Measurements from ENCODE around the gene TACC2.

GRCh38 chr10:122290334-122290733, 301.4 kb downstream of the TACC2 start:
- TF ChIP-seq CTCF (IDR thresholded peaks at IDR 0.05), result no peak
- no peak for TF ChIP-seq EP300 (IDR thresholded peaks at IDR 0.05)
- TF ChIP-seq POLR2A (IDR thresholded peaks at IDR 0.05), result no peak

Data from suprapubic skin (tissue), 3 donors.